Body of pancreas (tissue), 4 donors: ENCODE measurements around the gene MSH6. TPM values are rescaled to one million over a fixed set of nuclear protein-coding genes. Genes with fewer than 3 reads are reported as not detected.
A peak's percentile ranks its signal among the peaks of the same experiment; 100 is the strongest.

Experiments used
- ATAC-seq: fragments of 150-250 bp; one replicate; pipeline ENCODE4 v1.9.1; 2016
- DNase-seq, 4 donors: peaks; one replicate each; pipeline ENCODE4 v3.0.0-alpha.2; 2019
- H3K27ac ChIP-seq, 4 donors: fragments of 200-600 bp; sonication (generic); 1 replicate in 3 of 4; 2 replicates in 1 of 4; pipeline versions ENCODE4 v1.5.1 to v1.6.1; 2016 to 2019; ENCODE audit warnings: mild to moderate bottlenecking in 1 of 4, mixed read lengths in 1 of 4, moderate library complexity in 1 of 4
- H3K27me3 ChIP-seq, 2 donors: fragments of 200-600 bp; sonication (generic); one replicate each; pipeline ENCODE4 v1.6.0; 2016; ENCODE audit warnings: mild to moderate bottlenecking in 1 of 2
- H3K36me3 ChIP-seq, 2 donors: fragments of 200-600 bp; sonication (generic); replicated peaks in 1 of 2; 2 replicates each; pipeline ENCODE4 v1.5.1; 2016; ENCODE audit warnings: low read depth in 2 of 2; ENCODE audit not compliant: insufficient read depth in 1 of 2
- H3K4me1 ChIP-seq: fragments of 200-600 bp; sonication (generic); one replicate; pipeline ENCODE4 v1.6.0; 2016
- H3K4me3 ChIP-seq, 2 donors: fragments of 200-600 bp; sonication (generic); 1 replicate in 1 of 2; 2 replicates in 1 of 2; pipeline ENCODE4 v1.5.1; 2016 to 2019
- H3K9me3 ChIP-seq, 3 donors: fragments of 200-600 bp; sonication (generic); 1 replicate in 2 of 3; 2 replicates in 1 of 3; pipeline ENCODE4 v1.5.1; 2016
- POLR2A ChIP-seq, 3 donors: fragments of 450-650 bp; IDR thresholded peaks; one replicate each; pipeline ENCODE4 v1.6.1; 2016; ENCODE audit warnings: antibody characterized with exemption in 3 of 3, mild to moderate bottlenecking in 2 of 3
- WGBS, 2 donors: methylation state at CpG; one replicate each; pipeline ENCODE4 v1.1.5; 2017; 5-methylcytosine and 5-hydroxymethylcytosine counted together
- intact Hi-C: fragments of 100-400 bp; cut with DNase I; formaldehyde crosslinking; loops from one replicate; pipeline ENCODE4 v1.15.1; 2023
- total RNA-seq, 2 donors: library from RNA; depleted of rRNA; stranded (reverse); fragments of >200 nt; gene quantifications; one replicate each; pipeline ENCODE4 v1.1.0, GENCODE V29; 2016
- TF ChIP-seq, protein P1 (sequence below), 7 experiments: fragments of 450-650 bp in 4 of 7; fragments of 200-600 bp in 3 of 7; sonication (generic) in 3 of 7; IDR thresholded peaks; one replicate each; pipeline ENCODE4 v1.5.1; 2016 to 2019; ENCODE audit warnings: antibody characterized with exemption in 7 of 7

The MSH6 gene
- total RNA-seq, 2 donors from 2014 or later = 12.2 to 15.8 TPM

DNA sequence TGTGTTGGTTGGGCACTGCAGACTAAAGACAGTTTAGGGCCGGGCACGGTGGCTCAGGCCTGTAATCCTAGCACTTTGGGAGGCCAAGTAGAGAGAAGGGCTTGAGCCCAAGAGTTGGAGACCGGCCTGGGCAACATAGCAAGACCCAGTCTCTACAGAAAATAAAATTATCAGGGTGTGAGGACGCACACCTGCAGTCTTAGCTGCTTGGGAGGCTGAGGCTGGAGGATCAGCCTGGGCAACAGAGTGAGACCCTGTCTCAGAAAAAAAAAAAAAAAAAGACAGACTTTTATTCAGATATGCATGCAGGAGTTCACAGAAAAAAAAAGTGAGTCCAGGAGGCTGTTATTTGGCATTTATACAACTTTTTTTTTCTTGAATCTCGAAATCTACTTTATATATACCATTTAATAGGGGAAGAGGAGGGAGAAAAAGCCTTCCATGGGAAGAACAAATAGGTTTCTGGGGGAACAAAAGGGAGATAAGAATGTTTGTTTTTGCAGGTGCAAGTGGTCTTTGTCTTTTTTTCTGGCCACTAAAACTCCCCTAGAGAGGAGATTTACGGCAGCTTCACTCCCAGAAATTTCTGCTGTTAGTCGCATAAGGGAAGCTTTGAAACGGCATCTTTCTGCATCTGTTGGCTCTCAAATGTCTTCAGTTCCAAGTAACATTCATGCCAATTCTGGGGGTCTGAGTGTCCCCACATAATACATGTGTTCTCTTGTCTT lies 4.1 kb upstream of the MSH6 start:
- Histone ChIP-seq H3K4me3 (no peak overlapping the region), H3K9me3 (no peaks in the 10 kb centered on the region), H3K27ac (peak overlapping the region in 1 of 4 donors; percentile 61), H3K36me3 (no peaks in the 10 kb centered on the region), H3K27me3 (no peaks in the 10 kb centered on the region), H3K4me1 (peaks cover 24% of the 10 kb centered on the region)
- WGBS, 2 donors = 88 to 92% methylated on average over 8 of the region's 8 CpGs
- DNase-seq = no peak
- intact Hi-C loops = no loop called here
- ATAC-seq = no peak
- TF ChIP-seq, protein P1, sequence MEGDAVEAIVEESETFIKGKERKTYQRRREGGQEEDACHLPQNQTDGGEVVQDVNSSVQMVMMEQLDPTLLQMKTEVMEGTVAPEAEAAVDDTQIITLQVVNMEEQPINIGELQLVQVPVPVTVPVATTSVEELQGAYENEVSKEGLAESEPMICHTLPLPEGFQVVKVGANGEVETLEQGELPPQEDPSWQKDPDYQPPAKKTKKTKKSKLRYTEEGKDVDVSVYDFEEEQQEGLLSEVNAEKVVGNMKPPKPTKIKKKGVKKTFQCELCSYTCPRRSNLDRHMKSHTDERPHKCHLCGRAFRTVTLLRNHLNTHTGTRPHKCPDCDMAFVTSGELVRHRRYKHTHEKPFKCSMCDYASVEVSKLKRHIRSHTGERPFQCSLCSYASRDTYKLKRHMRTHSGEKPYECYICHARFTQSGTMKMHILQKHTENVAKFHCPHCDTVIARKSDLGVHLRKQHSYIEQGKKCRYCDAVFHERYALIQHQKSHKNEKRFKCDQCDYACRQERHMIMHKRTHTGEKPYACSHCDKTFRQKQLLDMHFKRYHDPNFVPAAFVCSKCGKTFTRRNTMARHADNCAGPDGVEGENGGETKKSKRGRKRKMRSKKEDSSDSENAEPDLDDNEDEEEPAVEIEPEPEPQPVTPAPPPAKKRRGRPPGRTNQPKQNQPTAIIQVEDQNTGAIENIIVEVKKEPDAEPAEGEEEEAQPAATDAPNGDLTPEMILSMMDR (IDR thresholded peaks at IDR 0.05) = no peak
- no peak for TF ChIP-seq POLR2A (IDR thresholded peaks at IDR 0.05)

DNA sequence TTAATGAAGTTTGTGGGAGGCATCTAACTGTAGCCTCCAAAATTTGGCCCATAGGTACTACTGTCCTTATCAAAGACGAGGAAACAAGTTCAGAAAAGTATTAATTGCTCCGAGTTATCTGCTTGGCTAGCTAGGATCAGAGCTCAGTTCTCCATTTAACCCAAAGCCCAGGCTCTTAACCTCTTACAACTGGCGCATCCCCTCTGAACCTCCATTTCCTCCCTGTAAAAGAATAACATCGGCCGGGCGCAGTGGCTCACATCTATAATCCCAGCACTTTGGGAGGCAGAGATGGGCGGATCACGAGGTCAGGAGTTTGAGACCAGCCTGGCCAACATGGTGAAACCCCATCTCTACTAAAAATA lies 3.5 kb upstream of the MSH6 start:
- H3K9me3 ChIP-seq = no peaks in the 10 kb centered on the region
- WGBS, 2 donors = 80 to 85% methylated on average over 8 of the region's 8 CpGs
- no peaks in the 10 kb centered on the region for H3K36me3 ChIP-seq
- no peak for TF ChIP-seq POLR2A (IDR thresholded peaks at IDR 0.05)
- TF ChIP-seq, protein P1 (IDR thresholded peaks at IDR 0.05) = no peak
- H3K27ac ChIP-seq = no peak overlapping the region
- no peak overlapping the region for H3K4me3 ChIP-seq
- peaks cover 29% of the 10 kb centered on the region for H3K4me1 ChIP-seq
- H3K27me3 ChIP-seq = no peaks in the 10 kb centered on the region
- no peak for ATAC-seq
- DNase-seq = no peak
- intact Hi-C loops = no loop called here

DNA sequence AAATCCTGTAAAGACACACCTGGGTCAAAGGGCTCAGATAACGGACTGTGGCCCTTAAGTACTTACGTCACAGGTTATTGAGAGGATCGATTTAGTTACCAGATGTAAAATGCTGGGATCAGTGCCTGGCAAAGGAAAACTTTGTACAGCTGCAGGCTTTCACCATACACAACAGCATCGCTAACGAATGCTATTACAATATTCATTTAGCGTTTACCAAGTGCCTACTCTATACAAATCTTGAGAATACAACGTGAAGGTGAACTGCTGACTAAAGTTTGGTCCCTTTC lies 619 bp upstream of the MSH6 start:
- intact Hi-C loops = no loop called here
- Histone ChIP-seq H3K36me3 (no peaks in the 10 kb centered on the region), H3K4me3 (peak overlapping the region; percentile 30 to 37), H3K27me3 (no peaks in the 10 kb centered on the region), H3K27ac (peak overlapping the region; percentile 92 to 97 (median 94)), H3K4me1 (peaks cover 30% of the 10 kb centered on the region), H3K9me3 (no peaks in the 10 kb centered on the region)
- no peak for TF ChIP-seq POLR2A (IDR thresholded peaks at IDR 0.05)
- TF ChIP-seq, protein P1 (IDR thresholded peaks at IDR 0.05) = no peak
- WGBS, 2 donors = 0 to 3% methylated on average over 6 to 7 of the region's 7 CpGs
- peak; percentile 31 for ATAC-seq
- DNase-seq = peak in 2 of 4 donors; percentile 27 to 74

DNA sequence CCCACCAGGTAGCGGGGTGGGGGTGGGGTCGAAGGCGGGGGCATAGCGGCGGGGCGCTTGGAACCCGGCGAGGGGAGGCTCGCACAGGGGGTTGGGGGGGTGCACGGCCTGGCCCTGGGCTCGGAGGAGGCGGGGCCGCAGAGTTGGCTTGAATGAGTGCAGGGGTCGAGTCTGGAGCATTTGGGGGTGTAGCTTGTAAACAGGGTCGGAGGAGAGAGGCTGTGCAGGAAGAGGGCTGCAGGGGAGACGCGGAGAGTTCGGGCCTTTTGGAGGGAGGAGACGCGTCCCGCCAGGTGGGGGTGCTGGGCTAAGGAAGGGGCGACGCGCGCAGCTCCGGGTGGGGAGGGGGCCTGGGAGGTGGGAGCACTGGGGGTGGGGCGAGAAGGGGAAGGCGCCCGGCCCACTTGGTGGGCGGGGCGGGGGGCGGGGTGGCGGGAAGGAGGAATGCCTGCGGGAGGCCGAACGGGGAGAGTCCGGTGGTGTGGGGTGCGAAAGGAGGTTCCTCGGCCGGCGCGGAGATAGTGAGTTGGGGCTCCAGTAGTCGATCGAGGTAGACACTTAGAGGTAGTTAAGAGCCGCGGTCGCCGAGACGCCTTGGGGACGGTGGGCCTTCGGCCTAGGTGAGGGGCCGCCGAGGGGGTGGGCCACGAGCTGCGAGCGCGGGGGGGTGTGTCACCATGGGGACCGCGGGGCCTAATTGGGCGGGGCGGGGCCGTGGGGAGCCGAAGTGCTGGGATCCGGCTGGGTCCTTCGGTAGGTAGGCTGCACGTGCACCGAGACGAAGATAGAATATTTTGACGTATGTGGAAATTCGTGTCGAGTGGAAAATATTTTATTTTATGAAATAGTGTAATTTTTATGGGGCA lies 774 bp downstream of the MSH6 start:
- TF ChIP-seq POLR2A (IDR thresholded peaks at IDR 0.05) = peak in 1 of 3 donors; percentile 13
- TF ChIP-seq, protein P1 (IDR thresholded peaks at IDR 0.05) = no peak
- Histone ChIP-seq H3K4me1 (peaks cover 22% of the 10 kb centered on the region), H3K4me3 (peak overlapping the region; percentile 77 to 82), H3K27me3 (no peaks in the 10 kb centered on the region), H3K9me3 (no peaks in the 10 kb centered on the region), H3K36me3 (no peaks in the 10 kb centered on the region), H3K27ac (peak overlapping the region; percentile 92 to 97 (median 94))
- ATAC-seq = peak; percentile 22
- WGBS, 2 donors = 2% methylated on average over 28 to 63 of the region's 71 CpGs
- intact Hi-C loops = no loop called here
- DNase-seq = peak; percentile 57 to 64 (median 59)
